ENCODE data around the gene TMEM126A. TPM values are rescaled to one million over a fixed set of nuclear protein-coding genes. Genes with fewer than 3 reads are reported as not detected.
A peak's percentile ranks its signal among the peaks of the same experiment; 100 is the strongest.

TMEM126A gene
- total and polyA plus RNA-seq, 2 experiments from 2014 or later = 24.7 to 71.1 TPM

DNA sequence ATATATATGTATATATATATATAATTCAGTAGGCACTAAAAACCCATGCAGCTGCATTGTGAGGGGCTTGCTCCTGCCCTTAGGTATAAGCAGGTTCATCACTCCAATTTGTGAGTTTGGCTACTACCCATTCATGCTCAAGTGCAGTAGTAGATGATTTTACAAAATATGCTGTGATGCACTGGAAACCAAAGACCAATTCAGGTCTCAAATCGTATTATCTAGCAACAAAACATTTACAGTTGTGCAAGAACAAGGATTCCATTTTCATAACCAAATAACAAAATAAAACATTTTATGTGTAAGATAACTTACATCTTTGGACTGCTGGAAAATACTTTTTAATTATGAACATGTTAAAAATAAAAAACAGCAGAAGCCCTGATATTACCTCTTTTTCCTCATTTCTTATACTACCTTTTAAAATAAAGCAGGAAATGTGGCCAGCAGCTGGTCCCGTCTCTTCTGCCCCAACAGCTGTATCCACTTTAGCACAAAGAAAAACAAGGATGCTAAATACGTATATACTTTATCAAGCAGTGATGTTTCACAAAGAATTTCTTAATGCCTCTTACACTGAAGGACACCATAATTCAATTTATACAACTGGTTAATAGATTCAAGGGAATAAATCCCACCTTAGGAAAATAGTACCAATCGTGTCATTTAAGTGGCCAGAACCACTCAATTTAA lies 14.4 kb downstream of the TMEM126A start:
- 0 out of 2 replicates have a peak, but pooled peaks cover 3% of the 10 kb centered on the region for H3K4me1 ChIP-seq (ENCODE audit: insufficient read depth)
- peak overlapping the region; percentile 74 for H3K4me3 ChIP-seq
- H3F3A ChIP-seq (replicated peaks; ENCODE audit: low read depth) = no peaks in the 10 kb centered on the region
- H3K4me2 ChIP-seq = peak overlapping the region; percentile 91
- H3K27me3 ChIP-seq (ENCODE audit: insufficient read depth) = no peaks in the 10 kb centered on the region
- H3K9me2 ChIP-seq (ENCODE audit: insufficient read depth) = no peaks in the 10 kb centered on the region
- TF ChIP-seq ZNF331 (CRISPR knock-in tag; IDR thresholded peaks at IDR 0.05; ENCODE audit: low read depth) = no peak
- TF ChIP-seq, protein P1, sequence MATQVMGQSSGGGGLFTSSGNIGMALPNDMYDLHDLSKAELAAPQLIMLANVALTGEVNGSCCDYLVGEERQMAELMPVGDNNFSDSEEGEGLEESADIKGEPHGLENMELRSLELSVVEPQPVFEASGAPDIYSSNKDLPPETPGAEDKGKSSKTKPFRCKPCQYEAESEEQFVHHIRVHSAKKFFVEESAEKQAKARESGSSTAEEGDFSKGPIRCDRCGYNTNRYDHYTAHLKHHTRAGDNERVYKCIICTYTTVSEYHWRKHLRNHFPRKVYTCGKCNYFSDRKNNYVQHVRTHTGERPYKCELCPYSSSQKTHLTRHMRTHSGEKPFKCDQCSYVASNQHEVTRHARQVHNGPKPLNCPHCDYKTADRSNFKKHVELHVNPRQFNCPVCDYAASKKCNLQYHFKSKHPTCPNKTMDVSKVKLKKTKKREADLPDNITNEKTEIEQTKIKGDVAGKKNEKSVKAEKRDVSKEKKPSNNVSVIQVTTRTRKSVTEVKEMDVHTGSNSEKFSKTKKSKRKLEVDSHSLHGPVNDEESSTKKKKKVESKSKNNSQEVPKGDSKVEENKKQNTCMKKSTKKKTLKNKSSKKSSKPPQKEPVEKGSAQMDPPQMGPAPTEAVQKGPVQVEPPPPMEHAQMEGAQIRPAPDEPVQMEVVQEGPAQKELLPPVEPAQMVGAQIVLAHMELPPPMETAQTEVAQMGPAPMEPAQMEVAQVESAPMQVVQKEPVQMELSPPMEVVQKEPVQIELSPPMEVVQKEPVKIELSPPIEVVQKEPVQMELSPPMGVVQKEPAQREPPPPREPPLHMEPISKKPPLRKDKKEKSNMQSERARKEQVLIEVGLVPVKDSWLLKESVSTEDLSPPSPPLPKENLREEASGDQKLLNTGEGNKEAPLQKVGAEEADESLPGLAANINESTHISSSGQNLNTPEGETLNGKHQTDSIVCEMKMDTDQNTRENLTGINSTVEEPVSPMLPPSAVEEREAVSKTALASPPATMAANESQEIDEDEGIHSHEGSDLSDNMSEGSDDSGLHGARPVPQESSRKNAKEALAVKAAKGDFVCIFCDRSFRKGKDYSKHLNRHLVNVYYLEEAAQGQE (IDR thresholded peaks at IDR 0.05; ENCODE audit: unreplicated experiment) = no peak
- no peak for TF ChIP-seq CREB1 (CRISPR knock-in tag; IDR thresholded peaks at IDR 0.05; ENCODE audit: low read depth)
- no peak for TF ChIP-seq STAT1 (IDR thresholded peaks at IDR 0.05; ENCODE audit: unreplicated experiment)
- TF ChIP-seq JUNB (IDR thresholded peaks at IDR 0.05; ENCODE audit: unreplicated experiment) = no peak
- TF ChIP-seq NANOG (IDR thresholded peaks at IDR 0.05; ENCODE audit: borderline replicate concordance) = no peak
- TF ChIP-seq, protein P2, sequence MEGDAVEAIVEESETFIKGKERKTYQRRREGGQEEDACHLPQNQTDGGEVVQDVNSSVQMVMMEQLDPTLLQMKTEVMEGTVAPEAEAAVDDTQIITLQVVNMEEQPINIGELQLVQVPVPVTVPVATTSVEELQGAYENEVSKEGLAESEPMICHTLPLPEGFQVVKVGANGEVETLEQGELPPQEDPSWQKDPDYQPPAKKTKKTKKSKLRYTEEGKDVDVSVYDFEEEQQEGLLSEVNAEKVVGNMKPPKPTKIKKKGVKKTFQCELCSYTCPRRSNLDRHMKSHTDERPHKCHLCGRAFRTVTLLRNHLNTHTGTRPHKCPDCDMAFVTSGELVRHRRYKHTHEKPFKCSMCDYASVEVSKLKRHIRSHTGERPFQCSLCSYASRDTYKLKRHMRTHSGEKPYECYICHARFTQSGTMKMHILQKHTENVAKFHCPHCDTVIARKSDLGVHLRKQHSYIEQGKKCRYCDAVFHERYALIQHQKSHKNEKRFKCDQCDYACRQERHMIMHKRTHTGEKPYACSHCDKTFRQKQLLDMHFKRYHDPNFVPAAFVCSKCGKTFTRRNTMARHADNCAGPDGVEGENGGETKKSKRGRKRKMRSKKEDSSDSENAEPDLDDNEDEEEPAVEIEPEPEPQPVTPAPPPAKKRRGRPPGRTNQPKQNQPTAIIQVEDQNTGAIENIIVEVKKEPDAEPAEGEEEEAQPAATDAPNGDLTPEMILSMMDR (conservative IDR thresholded peaks at IDR 0.05; ENCODE audit: low read depth in 2 of 2) = no peak
- no peak for TF ChIP-seq EZH2phosphoT487 (IDR thresholded peaks at IDR 0.05; ENCODE audit: unreplicated experiment)
- no peak for TF ChIP-seq EZH2 (IDR thresholded peaks at IDR 0.05; ENCODE audit: low read depth, unreplicated experiment)
- no peak for TF ChIP-seq POLR2AphosphoS5 (IDR thresholded peaks at IDR 0.05; ENCODE audit: low read depth)
- TF ChIP-seq ZNF114 (CRISPR knock-in tag; IDR thresholded peaks at IDR 0.05) = no peak
- TF ChIP-seq, protein P3, sequence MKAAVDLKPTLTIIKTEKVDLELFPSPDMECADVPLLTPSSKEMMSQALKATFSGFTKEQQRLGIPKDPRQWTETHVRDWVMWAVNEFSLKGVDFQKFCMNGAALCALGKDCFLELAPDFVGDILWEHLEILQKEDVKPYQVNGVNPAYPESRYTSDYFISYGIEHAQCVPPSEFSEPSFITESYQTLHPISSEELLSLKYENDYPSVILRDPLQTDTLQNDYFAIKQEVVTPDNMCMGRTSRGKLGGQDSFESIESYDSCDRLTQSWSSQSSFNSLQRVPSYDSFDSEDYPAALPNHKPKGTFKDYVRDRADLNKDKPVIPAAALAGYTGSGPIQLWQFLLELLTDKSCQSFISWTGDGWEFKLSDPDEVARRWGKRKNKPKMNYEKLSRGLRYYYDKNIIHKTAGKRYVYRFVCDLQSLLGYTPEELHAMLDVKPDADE (IDR thresholded peaks at IDR 0.05) = no peak
- TF ChIP-seq, protein P4, sequence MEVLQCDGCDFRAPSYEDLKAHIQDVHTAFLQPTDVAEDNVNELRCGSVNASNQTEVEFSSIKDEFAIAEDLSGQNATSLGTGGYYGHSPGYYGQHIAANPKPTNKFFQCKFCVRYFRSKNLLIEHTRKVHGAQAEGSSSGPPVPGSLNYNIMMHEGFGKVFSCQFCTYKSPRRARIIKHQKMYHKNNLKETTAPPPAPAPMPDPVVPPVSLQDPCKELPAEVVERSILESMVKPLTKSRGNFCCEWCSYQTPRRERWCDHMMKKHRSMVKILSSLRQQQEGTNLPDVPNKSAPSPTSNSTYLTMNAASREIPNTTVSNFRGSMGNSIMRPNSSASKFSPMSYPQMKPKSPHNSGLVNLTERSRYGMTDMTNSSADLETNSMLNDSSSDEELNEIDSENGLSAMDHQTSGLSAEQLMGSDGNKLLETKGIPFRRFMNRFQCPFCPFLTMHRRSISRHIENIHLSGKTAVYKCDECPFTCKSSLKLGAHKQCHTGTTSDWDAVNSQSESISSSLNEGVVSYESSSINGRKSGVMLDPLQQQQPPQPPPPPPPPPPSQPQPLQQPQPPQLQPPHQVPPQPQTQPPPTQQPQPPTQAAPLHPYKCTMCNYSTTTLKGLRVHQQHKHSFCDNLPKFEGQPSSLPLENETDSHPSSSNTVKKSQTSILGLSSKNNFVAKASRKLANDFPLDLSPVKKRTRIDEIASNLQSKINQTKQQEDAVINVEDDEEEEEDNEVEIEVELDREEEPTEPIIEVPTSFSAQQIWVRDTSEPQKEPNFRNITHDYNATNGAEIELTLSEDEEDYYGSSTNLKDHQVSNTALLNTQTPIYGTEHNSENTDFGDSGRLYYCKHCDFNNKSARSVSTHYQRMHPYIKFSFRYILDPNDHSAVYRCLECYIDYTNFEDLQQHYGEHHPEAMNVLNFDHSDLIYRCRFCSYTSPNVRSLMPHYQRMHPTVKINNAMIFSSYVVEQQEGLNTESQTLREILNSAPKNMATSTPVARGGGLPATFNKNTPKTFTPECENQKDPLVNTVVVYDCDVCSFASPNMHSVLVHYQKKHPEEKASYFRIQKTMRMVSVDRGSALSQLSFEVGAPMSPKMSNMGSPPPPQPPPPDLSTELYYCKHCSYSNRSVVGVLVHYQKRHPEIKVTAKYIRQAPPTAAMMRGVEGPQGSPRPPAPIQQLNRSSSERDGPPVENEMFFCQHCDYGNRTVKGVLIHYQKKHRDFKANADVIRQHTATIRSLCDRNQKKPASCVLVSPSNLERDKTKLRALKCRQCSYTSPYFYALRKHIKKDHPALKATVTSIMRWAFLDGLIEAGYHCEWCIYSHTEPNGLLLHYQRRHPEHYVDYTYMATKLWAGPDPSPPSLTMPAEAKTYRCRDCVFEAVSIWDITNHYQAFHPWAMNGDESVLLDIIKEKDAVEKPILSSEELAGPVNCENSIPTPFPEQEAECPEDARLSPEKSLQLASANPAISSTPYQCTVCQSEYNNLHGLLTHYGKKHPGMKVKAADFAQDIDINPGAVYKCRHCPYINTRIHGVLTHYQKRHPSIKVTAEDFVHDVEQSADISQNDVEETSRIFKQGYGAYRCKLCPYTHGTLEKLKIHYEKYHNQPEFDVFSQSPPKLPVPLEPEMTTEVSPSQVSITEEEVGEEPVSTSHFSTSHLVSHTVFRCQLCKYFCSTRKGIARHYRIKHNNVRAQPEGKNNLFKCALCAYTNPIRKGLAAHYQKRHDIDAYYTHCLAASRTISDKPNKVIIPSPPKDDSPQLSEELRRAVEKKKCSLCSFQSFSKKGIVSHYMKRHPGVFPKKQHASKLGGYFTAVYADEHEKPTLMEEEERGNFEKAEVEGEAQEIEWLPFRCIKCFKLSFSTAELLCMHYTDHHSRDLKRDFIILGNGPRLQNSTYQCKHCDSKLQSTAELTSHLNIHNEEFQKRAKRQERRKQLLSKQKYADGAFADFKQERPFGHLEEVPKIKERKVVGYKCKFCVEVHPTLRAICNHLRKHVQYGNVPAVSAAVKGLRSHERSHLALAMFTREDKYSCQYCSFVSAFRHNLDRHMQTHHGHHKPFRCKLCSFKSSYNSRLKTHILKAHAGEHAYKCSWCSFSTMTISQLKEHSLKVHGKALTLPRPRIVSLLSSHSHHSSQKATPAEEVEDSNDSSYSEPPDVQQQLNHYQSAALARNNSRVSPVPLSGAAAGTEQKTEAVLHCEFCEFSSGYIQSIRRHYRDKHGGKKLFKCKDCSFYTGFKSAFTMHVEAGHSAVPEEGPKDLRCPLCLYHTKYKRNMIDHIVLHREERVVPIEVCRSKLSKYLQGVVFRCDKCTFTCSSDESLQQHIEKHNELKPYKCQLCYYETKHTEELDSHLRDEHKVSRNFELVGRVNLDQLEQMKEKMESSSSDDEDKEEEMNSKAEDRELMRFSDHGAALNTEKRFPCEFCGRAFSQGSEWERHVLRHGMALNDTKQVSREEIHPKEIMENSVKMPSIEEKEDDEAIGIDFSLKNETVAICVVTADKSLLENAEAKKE (CRISPR knock-in tag; IDR thresholded peaks at IDR 0.05) = no peak
- peaks cover 55% of the 10 kb centered on the region for H3K36me3 Mint-ChIP-seq (ENCODE audit: low read depth)
- no peaks in the 10 kb centered on the region for H3K9me3 Mint-ChIP-seq
- DNase-seq (ENCODE audit: low spot score) = no peak
- no peak overlapping the region for H3K27ac ChIP-seq (ENCODE audit: low read depth)
- H3K36me3 ChIP-seq (ENCODE audit: insufficient read depth) = peaks cover 22% of the 10 kb centered on the region; the same call in 1 of the 2 replicates
- no peak for ATAC-seq
- H2AFZ ChIP-seq = no peak overlapping the region
- H3K4me3 Mint-ChIP-seq = peak overlapping the region; percentile 100
- peaks cover 25% of the 10 kb centered on the region for H3K4me1 Mint-ChIP-seq
- no peak overlapping the region for H3K27ac Mint-ChIP-seq
- peaks cover 13% of the 10 kb centered on the region for H3K27me3 Mint-ChIP-seq (ENCODE audit: insufficient read depth, low read depth, poor library complexity)
- peaks cover 76% of the 10 kb centered on the region for H3K79me2 ChIP-seq (replicated peaks; ENCODE audit: insufficient read depth)
- peaks cover 30% of the 10 kb centered on the region for H4K20me1 ChIP-seq (replicated peaks; ENCODE audit: insufficient read depth)

Measured in GM23338 (cell line).